OCI-LY1 (cell line): Measurements from ENCODE around the gene PHF2.

ENCODE experiments used
- H2AFZ ChIP-seq: fragments of 200-600 bp; sonication (generic), shearing (Covaris generic); 2 replicates; pipeline ENCODE4 v1.6.0; 2014; ENCODE audit warnings: antibody characterized with exemption, mild to moderate bottlenecking, low read length
- H3F3A ChIP-seq: fragments of 200-600 bp; sonication (generic), shearing (Covaris generic); 2 replicates; pipeline ENCODE4 v1.6.0; 2014; ENCODE audit warnings: mild to moderate bottlenecking, antibody characterized with exemption, low read length, moderate library complexity; ENCODE audit not compliant: insufficient read depth
- H3K27ac ChIP-seq: fragments of 200-600 bp; sonication (generic); 2 replicates; pipeline ENCODE4 v1.5.1; 2014; ENCODE audit warnings: low read length, mixed run types, mild to moderate bottlenecking, low read depth; ENCODE audit not compliant: poor library complexity, severe bottlenecking
- H3K27me3 ChIP-seq: fragments of 200-600 bp; sonication (generic); 2 replicates; pipeline ENCODE4 v1.6.0; 2014; ENCODE audit warnings: antibody characterized with exemption, mild to moderate bottlenecking, low read length, moderate library complexity; ENCODE audit not compliant: insufficient read depth
- H3K36me3 ChIP-seq: fragments of 200-600 bp; sonication (generic); 2 replicates; pipeline ENCODE4 v1.6.1; 2014; ENCODE audit warnings: mild to moderate bottlenecking, antibody characterized with exemption, low read length, moderate library complexity, mixed read lengths; ENCODE audit not compliant: insufficient read depth
- H3K4me1 ChIP-seq: fragments of 200-600 bp; sonication (generic); 2 replicates; pipeline ENCODE4 v1.5.1; 2014; ENCODE audit warnings: mild to moderate bottlenecking, low read length, moderate library complexity; ENCODE audit not compliant: insufficient read depth, severe bottlenecking
- H3K4me2 ChIP-seq: fragments of 200-600 bp; sonication (generic), shearing (Covaris generic); 2 replicates; pipeline ENCODE4 v1.6.1; 2014; ENCODE audit warnings: low read length
- H3K4me3 ChIP-seq: fragments of 200-600 bp; sonication (generic); 2 replicates; pipeline ENCODE4 v1.5.1; 2014; ENCODE audit warnings: low read length, low read depth, mild to moderate bottlenecking, mixed read lengths; ENCODE audit not compliant: poor library complexity, severe bottlenecking
- H3K79me2 ChIP-seq: fragments of 200-600 bp; shearing (Covaris generic); 2 replicates; pipeline ENCODE4 v1.6.1; 2016; ENCODE audit warnings: mixed run types, low read length, mixed read lengths; ENCODE audit not compliant: insufficient read depth
- H3K9ac ChIP-seq: fragments of 200-600 bp; sonication (generic), shearing (Covaris generic); 2 replicates; pipeline ENCODE4 v1.6.1; 2014; ENCODE audit warnings: mild to moderate bottlenecking, low read length, mixed read lengths
- H3K9me2 ChIP-seq: fragments of 200-600 bp; sonication (generic), shearing (Covaris generic); 2 replicates; pipeline ENCODE4 v1.6.1; 2014; ENCODE audit warnings: low read depth, mild to moderate bottlenecking, low read length, mixed read lengths
- H3K9me3 ChIP-seq: fragments of 200-600 bp; shearing (Covaris generic); 2 replicates; pipeline ENCODE4 v1.6.1; 2014; ENCODE audit warnings: low read length, mixed read lengths
- H4K20me1 ChIP-seq: fragments of 200-600 bp; sonication (generic), shearing (Covaris generic); 2 replicates; pipeline ENCODE4 v1.6.0; 2016; ENCODE audit warnings: mild to moderate bottlenecking, low read length; ENCODE audit not compliant: insufficient read depth
- EZH2 ChIP-seq: fragments of 200-600 bp; sonication (generic), shearing (Covaris generic); IDR thresholded peaks from 2 replicates; pipeline ENCODE4 v1.8.0; 2017; ENCODE audit warnings: borderline replicate concordance, mixed run types, mild to moderate bottlenecking, antibody characterized with exemption, low read length, moderate library complexity, mixed read lengths
- TF ChIP-seq, protein P1 (sequence below): fragments of 200-600 bp; sonication (generic), shearing (Covaris generic); IDR thresholded peaks from 2 replicates; pipeline ENCODE4 v1.5.1; 2017; ENCODE audit warnings: mild to moderate bottlenecking, antibody characterized with exemption, low read length, moderate library complexity, mixed read lengths

The PHF2 gene

DNA sequence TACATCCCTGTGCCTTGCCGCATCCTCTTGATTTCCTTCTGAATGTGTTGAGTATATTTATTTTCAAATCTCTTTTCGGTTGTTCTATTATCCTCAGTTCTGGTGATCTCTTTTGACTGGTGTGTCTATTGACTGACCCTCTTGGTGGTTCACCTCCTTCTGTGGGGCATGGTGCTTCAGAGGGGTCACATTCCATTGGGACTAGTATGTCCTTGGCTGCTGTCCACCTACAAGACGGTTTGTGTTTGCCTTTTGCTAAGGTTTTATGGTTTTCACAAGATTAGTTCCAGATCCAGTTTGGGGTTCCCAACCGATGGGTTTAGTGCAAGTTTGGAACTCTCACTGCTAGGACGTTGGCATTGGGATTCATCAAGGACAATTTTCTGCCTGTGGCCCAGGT, 66.6 kb downstream of the PHF2 start:
- Histone ChIP-seq H3K9me2 (no peaks in the 10 kb centered on the region), H4K20me1 (no peaks in the 10 kb centered on the region), H3K4me3 (no peak overlapping the region), H3K4me1 (no peaks in the 10 kb centered on the region), H3K9ac (no peak overlapping the region), H3K27me3 (no peaks in the 10 kb centered on the region), H3F3A (no peaks in the 10 kb centered on the region), H3K4me2 (no peak overlapping the region), H3K36me3 (peaks cover 4% of the 10 kb centered on the region), H3K27ac (no peak overlapping the region), H3K9me3 (no peaks in the 10 kb centered on the region), H2AFZ (no peak overlapping the region), H3K79me2 (no peaks in the 10 kb centered on the region)
- TF ChIP-seq, protein P1, sequence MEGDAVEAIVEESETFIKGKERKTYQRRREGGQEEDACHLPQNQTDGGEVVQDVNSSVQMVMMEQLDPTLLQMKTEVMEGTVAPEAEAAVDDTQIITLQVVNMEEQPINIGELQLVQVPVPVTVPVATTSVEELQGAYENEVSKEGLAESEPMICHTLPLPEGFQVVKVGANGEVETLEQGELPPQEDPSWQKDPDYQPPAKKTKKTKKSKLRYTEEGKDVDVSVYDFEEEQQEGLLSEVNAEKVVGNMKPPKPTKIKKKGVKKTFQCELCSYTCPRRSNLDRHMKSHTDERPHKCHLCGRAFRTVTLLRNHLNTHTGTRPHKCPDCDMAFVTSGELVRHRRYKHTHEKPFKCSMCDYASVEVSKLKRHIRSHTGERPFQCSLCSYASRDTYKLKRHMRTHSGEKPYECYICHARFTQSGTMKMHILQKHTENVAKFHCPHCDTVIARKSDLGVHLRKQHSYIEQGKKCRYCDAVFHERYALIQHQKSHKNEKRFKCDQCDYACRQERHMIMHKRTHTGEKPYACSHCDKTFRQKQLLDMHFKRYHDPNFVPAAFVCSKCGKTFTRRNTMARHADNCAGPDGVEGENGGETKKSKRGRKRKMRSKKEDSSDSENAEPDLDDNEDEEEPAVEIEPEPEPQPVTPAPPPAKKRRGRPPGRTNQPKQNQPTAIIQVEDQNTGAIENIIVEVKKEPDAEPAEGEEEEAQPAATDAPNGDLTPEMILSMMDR, result no peak
- no peak for TF ChIP-seq EZH2

- Histone ChIP-seq H3K79me2 (no peaks in the 10 kb centered on the region), H3K27me3 (no peaks in the 10 kb centered on the region), H3F3A (no peaks in the 10 kb centered on the region)
These were observed 68.2 kb downstream of the PHF2 start for GRCh38 chr9:93644397-93645088.

DNA sequence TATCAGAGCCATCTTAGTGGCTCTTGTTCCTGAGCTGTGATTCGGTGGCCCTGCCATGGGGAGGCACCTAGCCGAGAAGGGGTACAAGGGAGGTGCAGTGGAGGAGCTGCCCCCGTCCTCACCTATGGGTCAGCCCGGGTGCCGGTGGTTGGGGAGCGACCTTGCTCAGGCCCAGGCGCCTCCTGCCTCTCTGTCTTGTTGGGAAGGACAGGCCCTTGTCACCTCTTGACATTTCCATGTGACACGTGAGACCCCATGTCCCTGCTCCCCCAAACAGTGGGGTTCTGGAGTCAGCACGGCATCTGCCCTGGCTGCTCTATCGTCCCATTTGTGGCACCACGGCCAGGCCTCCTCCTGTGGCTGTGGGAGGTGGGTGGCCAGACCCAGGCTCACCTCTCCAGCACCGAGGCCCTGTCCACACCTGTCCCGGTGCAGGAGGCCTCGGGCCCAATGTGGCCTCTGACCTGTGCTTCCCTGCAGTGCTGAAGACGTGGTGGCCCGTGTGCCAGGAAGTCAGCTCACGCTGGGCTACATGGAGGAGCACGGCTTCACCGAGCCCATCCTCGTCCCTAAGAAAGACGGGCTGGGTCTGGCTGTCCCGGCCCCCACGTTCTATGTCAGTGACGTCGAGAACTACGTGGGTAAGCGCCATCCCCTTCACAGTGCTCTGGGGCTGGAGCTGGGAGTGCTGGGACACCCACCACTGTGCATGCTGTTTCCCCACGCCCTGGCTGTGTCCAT, 68.9 kb downstream of the PHF2 start:
- H3K9ac ChIP-seq, result no peak overlapping the region
- H3K4me2 ChIP-seq, result no peak overlapping the region
- H3K27me3 ChIP-seq, result no peaks in the 10 kb centered on the region
- H3K27ac ChIP-seq, result no peak overlapping the region
- TF ChIP-seq, protein P1, result no peak
- TF ChIP-seq EZH2, result no peak
- peaks cover 10% of the 10 kb centered on the region for H3K36me3 ChIP-seq
- H3K79me2 ChIP-seq, result no peaks in the 10 kb centered on the region
- H4K20me1 ChIP-seq, result no peaks in the 10 kb centered on the region
- H3K9me2 ChIP-seq, result no peaks in the 10 kb centered on the region
- H3K4me1 ChIP-seq, result no peaks in the 10 kb centered on the region
- H3K9me3 ChIP-seq, result no peaks in the 10 kb centered on the region
- H3F3A ChIP-seq, result no peaks in the 10 kb centered on the region
- no peak overlapping the region for H2AFZ ChIP-seq
- no peak overlapping the region for H3K4me3 ChIP-seq

More at GRCh38 chr9:93644397-93645088, 68.2 kb downstream of the PHF2 start:
- peaks cover 3% of the 10 kb centered on the region for H3K36me3 ChIP-seq
- no peaks in the 10 kb centered on the region for H4K20me1 ChIP-seq
- H3K27ac ChIP-seq, result no peak overlapping the region
- H2AFZ ChIP-seq, result no peak overlapping the region
- no peak overlapping the region for H3K4me2 ChIP-seq
- no peaks in the 10 kb centered on the region for H3K4me1 ChIP-seq
- no peak overlapping the region for H3K4me3 ChIP-seq
- H3K9me2 ChIP-seq, result no peaks in the 10 kb centered on the region
- TF ChIP-seq EZH2, result no peak
- TF ChIP-seq, protein P1, result no peak
- no peaks in the 10 kb centered on the region for H3K9me3 ChIP-seq
- no peak overlapping the region for H3K9ac ChIP-seq
